ENCODE results near the gene TMEM18.

TMEM18 gene

GRCh38 chr2:625415-626333 is 51.5 kb downstream of the TMEM18 start:
- Histone ChIP-seq H3K36me3 (ENCODE audit: insufficient read depth, insufficient read length, low read length) (no peaks in the 10 kb centered on the region), H3K9ac (ENCODE audit: insufficient read length, low read depth) (no peak overlapping the region), H3K4me3 (ENCODE audit: insufficient read length, low read depth) (no peak overlapping the region), H3K4me1 (ENCODE audit: insufficient read depth, insufficient read length) (no peaks in the 10 kb centered on the region), H3K9me3 (ENCODE audit: insufficient read depth, low read length) (no peaks in the 10 kb centered on the region), H3K27me3 (ENCODE audit: insufficient read depth, insufficient read length) (no peaks in the 10 kb centered on the region)
- TF ChIP-seq ZNF274 (IDR thresholded peaks at IDR 0.05; ENCODE audit: low read depth, low read length) = no peak
- TF ChIP-seq YY1 (IDR thresholded peaks at IDR 0.05; ENCODE audit: insufficient read depth, insufficient read length) = no peak
- no peak for TF ChIP-seq SUZ12 (IDR thresholded peaks at IDR 0.05; ENCODE audit: extremely low read depth, insufficient read depth, insufficient read length)
- no peak for DNase-seq (ENCODE audit: low read depth, low spot score)

- H3K4me1 ChIP-seq (ENCODE audit: insufficient read depth, insufficient read length) = no peaks in the 10 kb centered on the region
- TF ChIP-seq SUZ12 (IDR thresholded peaks at IDR 0.05; ENCODE audit: extremely low read depth, insufficient read depth, insufficient read length) = no peak
- TF ChIP-seq ZNF274 (IDR thresholded peaks at IDR 0.05; ENCODE audit: low read depth, low read length) = no peak
- no peak for TF ChIP-seq YY1 (IDR thresholded peaks at IDR 0.05; ENCODE audit: insufficient read depth, insufficient read length)
- no peaks in the 10 kb centered on the region for H3K9me3 ChIP-seq (ENCODE audit: insufficient read depth, low read length)
- no peak overlapping the region for H3K4me3 ChIP-seq (ENCODE audit: insufficient read length, low read depth)
- DNase-seq (ENCODE audit: low read depth, low spot score) = no peak
- no peak overlapping the region for H3K9ac ChIP-seq (ENCODE audit: insufficient read length, low read depth)
- no peaks in the 10 kb centered on the region for H3K27me3 ChIP-seq (ENCODE audit: insufficient read depth, insufficient read length)
- no peaks in the 10 kb centered on the region for H3K36me3 ChIP-seq (ENCODE audit: insufficient read depth, insufficient read length, low read length)
Observed at GRCh38 chr2:624551-625347, 52.5 kb downstream of the TMEM18 start.

GRCh38 chr2:624096-624495 is 53.1 kb downstream of the TMEM18 start:
- H3K9ac ChIP-seq (ENCODE audit: insufficient read length, low read depth) = no peak overlapping the region
- H3K4me1 ChIP-seq (ENCODE audit: insufficient read depth, insufficient read length) = no peaks in the 10 kb centered on the region
- DNase-seq (ENCODE audit: low read depth, low spot score) = no peak
- no peak for TF ChIP-seq YY1 (IDR thresholded peaks at IDR 0.05; ENCODE audit: insufficient read depth, insufficient read length)
- TF ChIP-seq ZNF274 (IDR thresholded peaks at IDR 0.05; ENCODE audit: low read depth, low read length) = no peak
- TF ChIP-seq SUZ12 (IDR thresholded peaks at IDR 0.05; ENCODE audit: extremely low read depth, insufficient read depth, insufficient read length) = no peak
- H3K4me3 ChIP-seq (ENCODE audit: insufficient read length, low read depth) = no peak overlapping the region
- no peaks in the 10 kb centered on the region for H3K36me3 ChIP-seq (ENCODE audit: insufficient read depth, insufficient read length, low read length)
- no peaks in the 10 kb centered on the region for H3K9me3 ChIP-seq (ENCODE audit: insufficient read depth, low read length)
- H3K27me3 ChIP-seq (ENCODE audit: insufficient read depth, insufficient read length) = no peaks in the 10 kb centered on the region

- TF ChIP-seq ZNF274 (IDR thresholded peaks at IDR 0.05; ENCODE audit: low read depth, low read length) = no peak
- no peak for TF ChIP-seq SUZ12 (IDR thresholded peaks at IDR 0.05; ENCODE audit: extremely low read depth, insufficient read depth, insufficient read length)
- no peak for TF ChIP-seq YY1 (IDR thresholded peaks at IDR 0.05; ENCODE audit: insufficient read depth, insufficient read length)
- Histone ChIP-seq H3K36me3 (ENCODE audit: insufficient read depth, insufficient read length, low read length) (no peaks in the 10 kb centered on the region), H3K27me3 (ENCODE audit: insufficient read depth, insufficient read length) (no peaks in the 10 kb centered on the region), H3K4me3 (ENCODE audit: insufficient read length, low read depth) (no peak overlapping the region), H3K9me3 (ENCODE audit: insufficient read depth, low read length) (no peaks in the 10 kb centered on the region), H3K4me1 (ENCODE audit: insufficient read depth, insufficient read length) (no peaks in the 10 kb centered on the region), H3K9ac (ENCODE audit: insufficient read length, low read depth) (no peak overlapping the region)
- DNase-seq (ENCODE audit: low read depth, low spot score) = no peak
Observed at GRCh38 chr2:623130-623922, 53.9 kb downstream of the TMEM18 start.

- no peaks in the 10 kb centered on the region for H3K9me3 ChIP-seq (ENCODE audit: insufficient read depth, low read length)
- no peaks in the 10 kb centered on the region for H3K36me3 ChIP-seq (ENCODE audit: insufficient read depth, insufficient read length, low read length)
- no peak for TF ChIP-seq SUZ12 (IDR thresholded peaks at IDR 0.05; ENCODE audit: extremely low read depth, insufficient read depth, insufficient read length)
- DNase-seq (ENCODE audit: low read depth, low spot score) = no peak
- H3K9ac ChIP-seq (ENCODE audit: insufficient read length, low read depth) = no peak overlapping the region
- no peak overlapping the region for H3K4me3 ChIP-seq (ENCODE audit: insufficient read length, low read depth)
- H3K27me3 ChIP-seq (ENCODE audit: insufficient read depth, insufficient read length) = no peaks in the 10 kb centered on the region
- H3K4me1 ChIP-seq (ENCODE audit: insufficient read depth, insufficient read length) = no peaks in the 10 kb centered on the region
Observed at GRCh38 chr2:622357-622756, 54.8 kb downstream of the TMEM18 start.

- DNase-seq (ENCODE audit: low read depth, low spot score) = no peak
- Histone ChIP-seq H3K9ac (ENCODE audit: insufficient read length, low read depth) (no peak overlapping the region), H3K4me3 (ENCODE audit: insufficient read length, low read depth) (no peak overlapping the region), H3K4me1 (ENCODE audit: insufficient read depth, insufficient read length) (no peaks in the 10 kb centered on the region), H3K27me3 (ENCODE audit: insufficient read depth, insufficient read length) (no peaks in the 10 kb centered on the region), H3K36me3 (ENCODE audit: insufficient read depth, insufficient read length, low read length) (no peaks in the 10 kb centered on the region), H3K9me3 (ENCODE audit: insufficient read depth, low read length) (no peaks in the 10 kb centered on the region)
- no peak for TF ChIP-seq YY1 (IDR thresholded peaks at IDR 0.05; ENCODE audit: insufficient read depth, insufficient read length)
- no peak for TF ChIP-seq ZNF274 (IDR thresholded peaks at IDR 0.05; ENCODE audit: low read depth, low read length)
- no peak for TF ChIP-seq SUZ12 (IDR thresholded peaks at IDR 0.05; ENCODE audit: extremely low read depth, insufficient read depth, insufficient read length)
Observed at GRCh38 chr2:621303-622099, 55.7 kb downstream of the TMEM18 start.

Measured in NT2/D1 (cell line).